HL-60/S4 treated with retinoic acid at 250 ng/mL for 4 days and 3 days (cell line): ENCODE data around the gene CFL2.

Experiments
- in situ Hi-C: fragments of 300-500 bp; cut with MboI; formaldehyde crosslinking; loops from 2 replicates; pipeline ENCODE4 v1.7.0; 2022; ENCODE audit warnings: low sequenced_read_pairs

The CFL2 gene

GRCh38 chr14:34678306-34678705 lies 36.1 kb downstream of the CFL2 start:
- in situ Hi-C loops: loop anchor here (10.0 kb wide), 1 partner anchor 736 kb away; no protein-coding TSS in a partner anchor

- in situ Hi-C loops: loop anchor here (10.0 kb wide), 1 partner anchor 738 kb away; no protein-coding TSS in a partner anchor
Measured at GRCh38 chr14:34676516-34677211, 37.7 kb downstream of the CFL2 start.

DNA sequence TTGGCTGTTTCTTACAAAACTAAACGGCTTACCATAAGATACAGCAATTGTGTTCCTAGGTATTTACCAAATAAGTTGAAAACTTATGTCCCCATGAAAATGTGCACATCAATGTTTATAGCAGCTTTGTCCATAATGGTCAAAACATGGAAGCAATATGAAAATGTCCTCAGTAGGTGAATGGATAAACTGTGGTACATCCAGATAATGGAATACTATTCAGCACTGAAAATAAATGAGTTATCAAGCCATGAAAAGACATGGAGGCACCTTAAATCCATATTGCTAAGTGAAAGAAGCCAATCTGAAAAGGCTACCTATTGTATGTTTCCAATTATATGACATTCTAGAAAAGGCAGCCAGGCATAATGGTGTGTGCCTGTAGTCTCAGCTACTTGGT lies 40.7 kb downstream of the CFL2 start:
- in situ Hi-C loops: loop anchor here (10.0 kb wide), 1 partner anchor 741 kb away; no protein-coding TSS in a partner anchor

GRCh38 chr14:34671716-34672115 lies 42.7 kb downstream of the CFL2 start:
- in situ Hi-C loops: loop anchor here (10.0 kb wide), 1 partner anchor 743 kb away; no protein-coding TSS in a partner anchor

- in situ Hi-C loops: no loop called here
Measured at GRCh38 chr14:34668111-34668510, 46.3 kb downstream of the CFL2 start.

DNA sequence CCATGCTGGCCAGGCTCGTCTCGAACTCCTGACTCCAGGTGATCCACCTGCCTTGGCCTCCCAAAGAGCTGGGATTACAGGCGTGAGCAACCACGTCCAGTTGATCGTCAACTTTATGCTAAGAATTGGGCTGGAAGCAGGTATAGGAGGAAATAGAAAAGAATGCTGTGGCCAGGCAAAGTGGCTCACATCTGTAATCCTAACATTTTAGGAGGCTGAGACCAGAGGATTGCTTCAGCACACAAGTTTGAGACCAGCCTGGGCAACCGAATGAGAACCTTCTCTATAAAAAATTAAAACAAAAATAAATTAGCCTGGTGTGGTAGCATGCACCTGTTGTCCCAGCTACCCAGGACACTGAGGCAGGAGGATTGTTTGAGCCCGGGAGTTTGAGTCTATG lies 47.4 kb downstream of the CFL2 start:
- in situ Hi-C loops: no loop called here

GRCh38 chr14:34665785-34666435 lies 48.5 kb downstream of the CFL2 start:
- in situ Hi-C loops: no loop called here

GRCh38 chr14:34662561-34663088 lies 51.8 kb downstream of the CFL2 start:
- in situ Hi-C loops: no loop called here

DNA sequence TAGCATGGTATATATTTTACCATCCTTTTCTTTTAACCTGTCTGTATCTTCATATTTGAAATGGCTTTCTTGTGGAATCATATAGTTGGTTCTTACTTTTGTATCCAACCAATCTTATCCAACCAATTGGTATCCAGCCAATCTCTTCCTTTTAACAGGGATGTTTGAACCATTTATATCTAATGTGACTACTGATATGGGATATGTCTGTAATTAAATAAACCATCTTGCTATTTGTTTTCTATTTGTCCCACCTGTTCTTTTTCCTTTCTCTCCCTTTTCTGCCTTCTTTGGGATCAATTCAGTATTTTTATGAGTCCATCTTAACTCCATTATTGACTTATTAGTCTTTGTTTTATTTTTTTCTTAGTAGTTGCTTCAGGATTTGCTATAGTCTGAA lies 53.6 kb downstream of the CFL2 start:
- in situ Hi-C loops: no loop called here
